ENCODE results near the gene SASH1. TPM values are rescaled to one million over a fixed set of nuclear protein-coding genes. Genes with fewer than 3 reads are reported as not detected.

SASH1 gene
- total RNA-seq, 1 experiment from 2014 or later, result 42.0 TPM

GRCh38 chr6:148520109-148520841, 177.6 kb downstream of the SASH1 start:
- no peaks in the 10 kb centered on the region for H3K36me3 ChIP-seq (ENCODE audit: control insufficient read depth, insufficient read depth, low read length)
- Mint-ChIP-seq H3K27ac (ENCODE audit: unreplicated experiment) (no peak overlapping the region), H3K4me1 (ENCODE audit: low read depth, unreplicated experiment) (no peaks in the 10 kb centered on the region), H3K27me3 (ENCODE audit: insufficient read depth, unreplicated experiment) (no peaks in the 10 kb centered on the region), H3K9me3 (ENCODE audit: unreplicated experiment) (no peaks in the 10 kb centered on the region), H3K4me3 (ENCODE audit: unreplicated experiment) (no peak overlapping the region), H3K36me3 (ENCODE audit: insufficient read depth, unreplicated experiment) (peaks cover 40% of the 10 kb centered on the region)
- intact Hi-C loops (cut with micrococcal nuclease; ENCODE audit: unreplicated experiment), result no loop called here
- ChIA-PET CTCF (no interaction called here), POLR2A (no interaction called here)
- TF ChIP-seq, protein P1, sequence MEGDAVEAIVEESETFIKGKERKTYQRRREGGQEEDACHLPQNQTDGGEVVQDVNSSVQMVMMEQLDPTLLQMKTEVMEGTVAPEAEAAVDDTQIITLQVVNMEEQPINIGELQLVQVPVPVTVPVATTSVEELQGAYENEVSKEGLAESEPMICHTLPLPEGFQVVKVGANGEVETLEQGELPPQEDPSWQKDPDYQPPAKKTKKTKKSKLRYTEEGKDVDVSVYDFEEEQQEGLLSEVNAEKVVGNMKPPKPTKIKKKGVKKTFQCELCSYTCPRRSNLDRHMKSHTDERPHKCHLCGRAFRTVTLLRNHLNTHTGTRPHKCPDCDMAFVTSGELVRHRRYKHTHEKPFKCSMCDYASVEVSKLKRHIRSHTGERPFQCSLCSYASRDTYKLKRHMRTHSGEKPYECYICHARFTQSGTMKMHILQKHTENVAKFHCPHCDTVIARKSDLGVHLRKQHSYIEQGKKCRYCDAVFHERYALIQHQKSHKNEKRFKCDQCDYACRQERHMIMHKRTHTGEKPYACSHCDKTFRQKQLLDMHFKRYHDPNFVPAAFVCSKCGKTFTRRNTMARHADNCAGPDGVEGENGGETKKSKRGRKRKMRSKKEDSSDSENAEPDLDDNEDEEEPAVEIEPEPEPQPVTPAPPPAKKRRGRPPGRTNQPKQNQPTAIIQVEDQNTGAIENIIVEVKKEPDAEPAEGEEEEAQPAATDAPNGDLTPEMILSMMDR (IDR thresholded peaks at IDR 0.05; ENCODE audit: insufficient read depth in 1 of 2, low read depth in 1 of 2, low read length in 1 of 2, severe bottlenecking in 1 of 2, unreplicated experiment in 1 of 2), result no peak
- no peaks in the 10 kb centered on the region for H3K4me1 ChIP-seq
- no TSS peak for BruUV-seq (replicated peaks)
- H3K27me3 ChIP-seq (replicated peaks; ENCODE audit: control insufficient read depth, insufficient read depth, low read length), result no peaks in the 10 kb centered on the region
- H3K9me3 ChIP-seq, result no peaks in the 10 kb centered on the region
- DNase-seq, result no peak
- H3K4me3 ChIP-seq (ENCODE audit: low read depth, low read length), result no peak overlapping the region

DNA sequence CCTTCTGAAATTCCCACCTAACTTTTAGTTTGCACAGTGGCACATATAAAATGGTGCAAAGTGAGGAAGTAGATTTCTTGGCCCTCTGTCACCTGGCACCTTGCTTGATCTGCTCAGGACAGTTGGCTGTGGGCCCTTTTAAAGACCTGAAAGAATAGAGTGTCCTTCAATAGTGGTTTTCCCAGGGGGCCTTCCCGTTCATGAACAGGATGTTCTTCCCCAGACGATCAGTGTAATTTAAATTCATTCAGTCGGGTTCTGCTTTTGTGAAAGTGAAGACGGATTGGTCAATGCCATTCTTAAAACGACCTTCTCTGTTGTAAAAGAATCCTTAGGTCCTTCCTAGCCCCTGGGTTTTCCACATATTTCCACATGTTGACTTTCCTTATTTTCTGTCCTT, 178.5 kb downstream of the SASH1 start:
- CTCF ChIA-PET, result no interaction called here
- Mint-ChIP-seq H3K27me3 (ENCODE audit: insufficient read depth, unreplicated experiment) (no peaks in the 10 kb centered on the region), H3K27ac (ENCODE audit: unreplicated experiment) (no peak overlapping the region), H3K9me3 (ENCODE audit: unreplicated experiment) (no peaks in the 10 kb centered on the region), H3K4me3 (ENCODE audit: unreplicated experiment) (no peak overlapping the region), H3K36me3 (ENCODE audit: insufficient read depth, unreplicated experiment) (peaks cover 43% of the 10 kb centered on the region), H3K4me1 (ENCODE audit: low read depth, unreplicated experiment) (no peaks in the 10 kb centered on the region)
- DNase-seq, result no peak
- no TSS peak for BruUV-seq (replicated peaks)
- intact Hi-C loops (cut with micrococcal nuclease; ENCODE audit: unreplicated experiment), result no loop called here
- H3K27me3 ChIP-seq (replicated peaks; ENCODE audit: control insufficient read depth, insufficient read depth, low read length), result no peaks in the 10 kb centered on the region
- no peak overlapping the region for H3K4me3 ChIP-seq (ENCODE audit: low read depth, low read length)
- POLR2A ChIA-PET, result no interaction called here
- no peaks in the 10 kb centered on the region for H3K36me3 ChIP-seq (ENCODE audit: control insufficient read depth, insufficient read depth, low read length)
- H3K4me1 ChIP-seq, result no peaks in the 10 kb centered on the region
- TF ChIP-seq, protein P1 (IDR thresholded peaks at IDR 0.05; ENCODE audit: insufficient read depth in 1 of 2, low read depth in 1 of 2, low read length in 1 of 2, severe bottlenecking in 1 of 2, unreplicated experiment in 1 of 2), result no peak
- no peaks in the 10 kb centered on the region for H3K9me3 ChIP-seq

DNA sequence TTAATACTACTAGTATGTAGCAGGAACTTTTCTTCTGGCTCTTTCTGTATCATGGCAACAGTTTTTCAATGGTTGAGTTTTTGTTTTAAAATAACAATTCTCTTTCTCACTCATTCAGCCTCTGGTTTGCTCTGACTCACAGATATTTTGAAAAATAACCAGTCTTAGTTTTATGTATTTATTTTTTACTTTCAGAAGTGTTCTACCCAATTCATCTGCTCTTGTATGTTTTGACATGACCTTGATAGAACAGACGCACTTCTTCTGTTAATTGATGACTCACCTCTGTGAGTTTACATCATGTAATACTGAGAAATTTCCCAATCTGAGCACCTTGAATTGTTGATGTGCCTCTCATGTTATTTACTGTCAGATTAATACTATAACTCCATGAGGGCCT, 178.9 kb downstream of the SASH1 start:
- POLR2A ChIA-PET, result no interaction called here
- intact Hi-C loops (cut with micrococcal nuclease; ENCODE audit: unreplicated experiment), result no loop called here

More for the DNA sequence above, 178.9 kb downstream of the SASH1 start:
- Mint-ChIP-seq H3K27me3 (ENCODE audit: insufficient read depth, unreplicated experiment) (no peaks in the 10 kb centered on the region), H3K27ac (ENCODE audit: unreplicated experiment) (no peak overlapping the region), H3K9me3 (ENCODE audit: unreplicated experiment) (no peaks in the 10 kb centered on the region), H3K4me3 (ENCODE audit: unreplicated experiment) (no peak overlapping the region), H3K4me1 (ENCODE audit: low read depth, unreplicated experiment) (no peaks in the 10 kb centered on the region), H3K36me3 (ENCODE audit: insufficient read depth, unreplicated experiment) (peaks cover 48% of the 10 kb centered on the region)
- Histone ChIP-seq H3K36me3 (ENCODE audit: control insufficient read depth, insufficient read depth, low read length) (no peaks in the 10 kb centered on the region), H3K4me3 (ENCODE audit: low read depth, low read length) (no peak overlapping the region), H3K4me1 (no peaks in the 10 kb centered on the region), H3K9me3 (no peaks in the 10 kb centered on the region), H3K27me3 (replicated peaks; ENCODE audit: control insufficient read depth, insufficient read depth, low read length) (no peaks in the 10 kb centered on the region)
- DNase-seq, result no peak
- TF ChIP-seq, protein P1 (IDR thresholded peaks at IDR 0.05; ENCODE audit: insufficient read depth in 1 of 2, low read depth in 1 of 2, low read length in 1 of 2, severe bottlenecking in 1 of 2, unreplicated experiment in 1 of 2), result no peak
- CTCF ChIA-PET, result no interaction called here
- BruUV-seq (replicated peaks), result no TSS peak
